ENCODE data around the gene LRMDA.

The LRMDA gene

GRCh38 chr10:75403939-75404814 is 27.2 kb upstream of the LRMDA start:
- H4K20me1 ChIP-seq (ENCODE audit: insufficient read depth, low read length), result no peaks in the 10 kb centered on the region
- H3K4me2 ChIP-seq (ENCODE audit: insufficient read depth, low read length), result no peak overlapping the region
- peaks cover 2% of the 10 kb centered on the region for H3K9me3 ChIP-seq (ENCODE audit: insufficient read depth, low read length, severe bottlenecking)
- H2AFZ ChIP-seq (ENCODE audit: low read depth, low read length), result no peak overlapping the region
- H3K4me1 ChIP-seq (ENCODE audit: insufficient read depth, low read length), result no peaks in the 10 kb centered on the region
- no peak for DNase-seq
- ATAC-seq (ENCODE audit: insufficient read depth, low read depth), result no peak
- H3K36me3 ChIP-seq (ENCODE audit: insufficient read depth, low read length), result no peaks in the 10 kb centered on the region
- no peak overlapping the region for H3K9ac ChIP-seq (ENCODE audit: low read depth, low read length)
- no peak for TF ChIP-seq EZH2 (IDR thresholded peaks at IDR 0.05; ENCODE audit: borderline replicate concordance, low read depth, low read length, severe bottlenecking)
- TF ChIP-seq CTCF (IDR thresholded peaks at IDR 0.05; ENCODE audit: borderline replicate concordance, extremely low read depth, low read length, poor library complexity, severe bottlenecking), result no peak
- H3K79me2 ChIP-seq (ENCODE audit: insufficient read depth, low read length), result no peaks in the 10 kb centered on the region
- H3K27me3 ChIP-seq (ENCODE audit: insufficient read depth, low read length, poor library complexity), result no peaks in the 10 kb centered on the region
- H3K4me3 ChIP-seq (ENCODE audit: low read depth in 1 of 2, low read length in 2 of 2), result no peak overlapping the region
- no peak overlapping the region for H3K27ac ChIP-seq (ENCODE audit: low read length)

- H3K4me2 ChIP-seq (ENCODE audit: insufficient read depth, low read length), result no peak overlapping the region
- no peak overlapping the region for H3K27ac ChIP-seq (ENCODE audit: low read length)
- TF ChIP-seq EZH2 (IDR thresholded peaks at IDR 0.05; ENCODE audit: borderline replicate concordance, low read depth, low read length, severe bottlenecking) (no peak), CTCF (IDR thresholded peaks at IDR 0.05; ENCODE audit: borderline replicate concordance, extremely low read depth, low read length, poor library complexity, severe bottlenecking) (no peak)
- no peak for ATAC-seq (ENCODE audit: insufficient read depth, low read depth)
- no peaks in the 10 kb centered on the region for H3K4me1 ChIP-seq (ENCODE audit: insufficient read depth, low read length)
- H4K20me1 ChIP-seq (ENCODE audit: insufficient read depth, low read length), result no peaks in the 10 kb centered on the region
- no peaks in the 10 kb centered on the region for H3K36me3 ChIP-seq (ENCODE audit: insufficient read depth, low read length)
- H3K4me3 ChIP-seq (ENCODE audit: low read depth in 1 of 2, low read length in 2 of 2), result no peak overlapping the region
- no peak for DNase-seq
- no peaks in the 10 kb centered on the region for H3K79me2 ChIP-seq (ENCODE audit: insufficient read depth, low read length)
- H3K27me3 ChIP-seq (ENCODE audit: insufficient read depth, low read length, poor library complexity), result no peaks in the 10 kb centered on the region
- no peaks in the 10 kb centered on the region for H3K9me3 ChIP-seq (ENCODE audit: insufficient read depth, low read length, severe bottlenecking)
- H2AFZ ChIP-seq (ENCODE audit: low read depth, low read length), result no peak overlapping the region
- H3K9ac ChIP-seq (ENCODE audit: low read depth, low read length), result no peak overlapping the region
Observed at GRCh38 chr10:75404815-75405597, 26.4 kb upstream of the LRMDA start.

GRCh38 chr10:75405598-75406461 is 25.6 kb upstream of the LRMDA start:
- H3K79me2 ChIP-seq (ENCODE audit: insufficient read depth, low read length), result no peaks in the 10 kb centered on the region
- H3K9me3 ChIP-seq (ENCODE audit: insufficient read depth, low read length, severe bottlenecking), result no peaks in the 10 kb centered on the region
- no peak overlapping the region for H3K4me3 ChIP-seq (ENCODE audit: low read depth in 1 of 2, low read length in 2 of 2)
- H2AFZ ChIP-seq (ENCODE audit: low read depth, low read length), result no peak overlapping the region
- no peaks in the 10 kb centered on the region for H4K20me1 ChIP-seq (ENCODE audit: insufficient read depth, low read length)
- no peak overlapping the region for H3K27ac ChIP-seq (ENCODE audit: low read length)
- no peaks in the 10 kb centered on the region for H3K4me1 ChIP-seq (ENCODE audit: insufficient read depth, low read length)
- no peaks in the 10 kb centered on the region for H3K36me3 ChIP-seq (ENCODE audit: insufficient read depth, low read length)
- no peak for ATAC-seq (ENCODE audit: insufficient read depth, low read depth)
- TF ChIP-seq EZH2 (IDR thresholded peaks at IDR 0.05; ENCODE audit: borderline replicate concordance, low read depth, low read length, severe bottlenecking) (no peak), CTCF (IDR thresholded peaks at IDR 0.05; ENCODE audit: borderline replicate concordance, extremely low read depth, low read length, poor library complexity, severe bottlenecking) (no peak)
- no peaks in the 10 kb centered on the region for H3K27me3 ChIP-seq (ENCODE audit: insufficient read depth, low read length, poor library complexity)
- H3K4me2 ChIP-seq (ENCODE audit: insufficient read depth, low read length), result no peak overlapping the region
- no peak for DNase-seq
- H3K9ac ChIP-seq (ENCODE audit: low read depth, low read length), result no peak overlapping the region

Data from DND-41 (cell line).